Hepatocyte (in vitro differentiated cells): ENCODE results near the gene PWWP2B.

Experiments used
- EZH2 ChIP-seq: fragments of 200-600 bp; sonication (generic); IDR thresholded peaks from 2 replicates; pipeline ENCODE4 v1.6.1; 2016; ENCODE audit warnings: antibody characterized with exemption, mild to moderate bottlenecking, borderline replicate concordance
- TF ChIP-seq, protein P1 (sequence below): fragments of 200-600 bp; sonication (generic); IDR thresholded peaks from 2 replicates; pipeline ENCODE4 v1.5.1; 2016; ENCODE audit warnings: antibody characterized with exemption, mild to moderate bottlenecking; ENCODE audit not compliant: poor library complexity

DNA sequence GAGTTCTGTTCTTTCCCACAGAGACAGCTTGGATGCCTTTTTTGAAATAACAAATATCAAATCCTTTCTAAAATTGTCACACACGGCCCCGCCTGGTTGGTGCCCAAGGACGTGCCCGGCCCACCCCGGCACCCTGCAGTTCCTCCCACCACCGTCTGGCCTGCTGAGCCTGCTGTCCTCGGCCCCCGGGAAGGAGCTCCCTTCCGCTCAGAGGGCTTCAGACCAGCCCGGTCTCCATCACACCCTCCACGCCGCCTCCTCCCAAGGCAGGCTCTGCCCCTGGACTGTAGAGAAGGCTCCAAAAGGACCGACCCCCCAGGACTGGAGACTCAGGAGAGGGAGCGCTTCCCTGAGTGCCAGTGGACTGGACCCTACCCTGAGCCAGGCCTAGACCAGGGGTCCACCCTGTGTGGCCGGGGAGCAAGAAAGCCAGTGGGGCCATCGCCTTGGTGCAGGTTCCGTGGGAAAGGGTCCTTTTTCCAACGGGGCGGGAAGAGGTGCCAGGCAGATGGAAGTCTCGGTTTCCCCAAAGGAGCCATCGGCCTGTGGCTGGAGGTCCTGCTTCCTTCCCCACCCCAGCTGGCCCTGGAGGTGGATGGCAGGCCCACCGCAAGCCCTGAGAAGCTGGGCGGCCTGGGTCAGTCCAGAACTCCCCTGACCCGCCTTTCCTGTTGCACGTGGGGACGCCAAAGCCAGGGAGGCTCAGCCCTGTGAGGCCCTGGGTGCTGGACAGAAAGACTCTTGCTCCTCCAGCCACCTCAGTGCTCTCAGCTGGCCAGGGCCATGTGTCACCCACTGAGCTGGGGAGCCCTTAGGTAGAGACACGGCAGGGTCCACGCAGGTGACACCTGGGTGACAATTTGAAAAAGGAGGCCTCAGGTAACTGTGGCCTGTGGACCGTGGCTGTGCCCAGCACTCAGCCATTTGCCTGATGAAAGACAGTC, 69.8 kb downstream of the PWWP2B start:
- TF ChIP-seq, protein P1, sequence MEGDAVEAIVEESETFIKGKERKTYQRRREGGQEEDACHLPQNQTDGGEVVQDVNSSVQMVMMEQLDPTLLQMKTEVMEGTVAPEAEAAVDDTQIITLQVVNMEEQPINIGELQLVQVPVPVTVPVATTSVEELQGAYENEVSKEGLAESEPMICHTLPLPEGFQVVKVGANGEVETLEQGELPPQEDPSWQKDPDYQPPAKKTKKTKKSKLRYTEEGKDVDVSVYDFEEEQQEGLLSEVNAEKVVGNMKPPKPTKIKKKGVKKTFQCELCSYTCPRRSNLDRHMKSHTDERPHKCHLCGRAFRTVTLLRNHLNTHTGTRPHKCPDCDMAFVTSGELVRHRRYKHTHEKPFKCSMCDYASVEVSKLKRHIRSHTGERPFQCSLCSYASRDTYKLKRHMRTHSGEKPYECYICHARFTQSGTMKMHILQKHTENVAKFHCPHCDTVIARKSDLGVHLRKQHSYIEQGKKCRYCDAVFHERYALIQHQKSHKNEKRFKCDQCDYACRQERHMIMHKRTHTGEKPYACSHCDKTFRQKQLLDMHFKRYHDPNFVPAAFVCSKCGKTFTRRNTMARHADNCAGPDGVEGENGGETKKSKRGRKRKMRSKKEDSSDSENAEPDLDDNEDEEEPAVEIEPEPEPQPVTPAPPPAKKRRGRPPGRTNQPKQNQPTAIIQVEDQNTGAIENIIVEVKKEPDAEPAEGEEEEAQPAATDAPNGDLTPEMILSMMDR, result no peak
- TF ChIP-seq EZH2, result no peak
